Measurements from ENCODE around the gene CHRDL2.

DNA sequence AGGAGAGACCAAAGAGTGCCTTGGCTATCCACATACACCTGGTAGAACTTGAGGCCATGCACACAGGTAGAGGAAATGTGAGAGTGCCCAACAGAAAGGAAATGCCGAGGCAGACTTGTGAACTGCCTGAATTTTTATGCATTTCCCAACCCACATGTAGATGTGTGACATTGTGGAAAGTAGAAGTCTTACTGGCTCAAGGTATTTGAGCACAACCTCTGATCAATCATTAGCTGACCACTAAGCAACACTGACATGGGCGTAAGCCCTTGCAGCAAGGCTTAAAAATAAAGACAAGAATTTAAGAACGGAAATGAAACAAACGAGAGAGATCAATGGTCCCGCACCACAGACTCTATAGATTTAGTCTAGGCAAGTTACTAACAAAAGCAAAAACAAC is 76.2 kb downstream of the CHRDL2 start:
- TF ChIP-seq, protein P1, sequence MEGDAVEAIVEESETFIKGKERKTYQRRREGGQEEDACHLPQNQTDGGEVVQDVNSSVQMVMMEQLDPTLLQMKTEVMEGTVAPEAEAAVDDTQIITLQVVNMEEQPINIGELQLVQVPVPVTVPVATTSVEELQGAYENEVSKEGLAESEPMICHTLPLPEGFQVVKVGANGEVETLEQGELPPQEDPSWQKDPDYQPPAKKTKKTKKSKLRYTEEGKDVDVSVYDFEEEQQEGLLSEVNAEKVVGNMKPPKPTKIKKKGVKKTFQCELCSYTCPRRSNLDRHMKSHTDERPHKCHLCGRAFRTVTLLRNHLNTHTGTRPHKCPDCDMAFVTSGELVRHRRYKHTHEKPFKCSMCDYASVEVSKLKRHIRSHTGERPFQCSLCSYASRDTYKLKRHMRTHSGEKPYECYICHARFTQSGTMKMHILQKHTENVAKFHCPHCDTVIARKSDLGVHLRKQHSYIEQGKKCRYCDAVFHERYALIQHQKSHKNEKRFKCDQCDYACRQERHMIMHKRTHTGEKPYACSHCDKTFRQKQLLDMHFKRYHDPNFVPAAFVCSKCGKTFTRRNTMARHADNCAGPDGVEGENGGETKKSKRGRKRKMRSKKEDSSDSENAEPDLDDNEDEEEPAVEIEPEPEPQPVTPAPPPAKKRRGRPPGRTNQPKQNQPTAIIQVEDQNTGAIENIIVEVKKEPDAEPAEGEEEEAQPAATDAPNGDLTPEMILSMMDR (IDR thresholded peaks at IDR 0.05; ENCODE audit: insufficient read depth, low read length, poor library complexity, severe bottlenecking), result no peak
- no peak for TF ChIP-seq EZH2phosphoT487 (conservative IDR thresholded peaks at IDR 0.05; ENCODE audit: low read length)

Data from SU-DHL-6 (cell line).